ENCODE data around the gene RNF8.

DNA sequence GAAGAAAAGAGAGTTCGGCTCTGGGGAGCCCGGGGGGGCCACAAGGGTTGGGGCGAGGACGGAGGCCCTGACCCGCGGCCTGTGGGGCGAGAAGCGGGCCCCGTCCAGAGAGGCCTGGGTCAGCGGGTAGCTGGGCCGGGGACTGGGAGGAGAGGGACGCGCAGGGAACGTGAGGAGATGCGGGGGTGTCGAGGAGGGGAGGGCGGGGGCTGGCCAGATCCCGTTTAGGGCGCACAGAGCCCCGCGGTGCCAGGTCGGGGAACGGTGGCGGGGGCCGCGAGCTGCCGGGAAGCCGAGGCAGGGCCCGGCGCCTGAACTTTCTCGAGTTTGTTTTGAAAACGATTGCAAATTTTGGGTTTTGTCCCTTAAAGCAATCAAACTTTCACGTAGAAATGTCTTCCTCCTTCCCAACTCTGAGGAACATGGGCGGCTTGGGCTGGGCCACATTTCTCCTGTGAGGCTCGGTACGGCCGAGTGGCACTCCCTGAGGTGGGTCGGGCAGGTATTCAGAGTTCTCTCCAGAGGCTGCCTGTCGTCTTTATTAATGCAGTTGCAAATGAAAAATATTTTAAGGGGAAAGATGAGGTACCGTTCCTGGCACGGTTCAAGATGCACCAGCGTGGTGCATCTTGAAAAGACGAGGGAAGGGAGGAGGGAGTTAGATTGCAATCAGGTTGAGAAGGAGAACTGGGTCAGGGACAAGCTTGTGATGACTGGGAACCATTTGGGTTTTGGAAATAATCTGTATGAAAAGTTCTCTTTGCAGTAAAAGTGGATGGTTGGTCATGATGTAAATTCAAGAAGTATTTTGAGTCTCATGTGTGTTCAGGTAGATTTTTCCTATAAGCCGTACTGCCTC, 972 bp downstream of the RNF8 start:
- TF ChIP-seq, protein P1, sequence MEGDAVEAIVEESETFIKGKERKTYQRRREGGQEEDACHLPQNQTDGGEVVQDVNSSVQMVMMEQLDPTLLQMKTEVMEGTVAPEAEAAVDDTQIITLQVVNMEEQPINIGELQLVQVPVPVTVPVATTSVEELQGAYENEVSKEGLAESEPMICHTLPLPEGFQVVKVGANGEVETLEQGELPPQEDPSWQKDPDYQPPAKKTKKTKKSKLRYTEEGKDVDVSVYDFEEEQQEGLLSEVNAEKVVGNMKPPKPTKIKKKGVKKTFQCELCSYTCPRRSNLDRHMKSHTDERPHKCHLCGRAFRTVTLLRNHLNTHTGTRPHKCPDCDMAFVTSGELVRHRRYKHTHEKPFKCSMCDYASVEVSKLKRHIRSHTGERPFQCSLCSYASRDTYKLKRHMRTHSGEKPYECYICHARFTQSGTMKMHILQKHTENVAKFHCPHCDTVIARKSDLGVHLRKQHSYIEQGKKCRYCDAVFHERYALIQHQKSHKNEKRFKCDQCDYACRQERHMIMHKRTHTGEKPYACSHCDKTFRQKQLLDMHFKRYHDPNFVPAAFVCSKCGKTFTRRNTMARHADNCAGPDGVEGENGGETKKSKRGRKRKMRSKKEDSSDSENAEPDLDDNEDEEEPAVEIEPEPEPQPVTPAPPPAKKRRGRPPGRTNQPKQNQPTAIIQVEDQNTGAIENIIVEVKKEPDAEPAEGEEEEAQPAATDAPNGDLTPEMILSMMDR (IDR thresholded peaks at IDR 0.05), result no peak
- no peak for TF ChIP-seq POLR2A (IDR thresholded peaks at IDR 0.05)
